Urinary bladder (tissue), 4 donors: ENCODE data around the gene SLC6A18. TPM values are rescaled to one million over a fixed set of nuclear protein-coding genes. Genes with fewer than 3 reads are reported as not detected.
"Not testable (repeated sequence)": the region's sequence is repeated elsewhere in the genome, so short reads cannot be mapped to it uniquely, and the experiment has no call there.

Source experiments
- DNase-seq: peaks from one replicate; pipeline ENCODE4 v3.0.0-alpha.2; 2015; ENCODE audit errors: extremely low spot score
- H3K27ac ChIP-seq: one replicate; pipeline ENCODE4 v1.5.1; 2013; ENCODE audit warnings: low read depth, mild to moderate bottlenecking, moderate library complexity
- H3K36me3 ChIP-seq: one replicate; pipeline ENCODE4 v1.6.1; 2013; ENCODE audit warnings: mild to moderate bottlenecking, moderate library complexity; ENCODE audit not compliant: insufficient read depth
- H3K4me1 ChIP-seq: one replicate; pipeline ENCODE4 v1.6.1; 2013; ENCODE audit warnings: mild to moderate bottlenecking, moderate library complexity; ENCODE audit not compliant: insufficient read depth
- H3K4me3 ChIP-seq: one replicate; pipeline ENCODE4 v1.5.1; 2013; ENCODE audit warnings: low read depth, low read length
- WGBS: extraction: QIAGEN DNeasy Blood & Tissue Kit; methylation state at CpG from one replicate; pipeline ENCODE4 v1.1.7; 2013; 5-methylcytosine and 5-hydroxymethylcytosine counted together
- polyA plus RNA-seq: library from polyadenylated mRNA; stranded (reverse); fragments of 200-250 nt; gene quantifications from one replicate; pipeline ENCODE4 v1.2.3, GENCODE V29; 2013
- total RNA-seq: library from RNA; depleted of rRNA; stranded (reverse); fragments of >200 nt; gene quantifications from one replicate; pipeline ENCODE4 v1.2.3, GENCODE V29; 2014
- donor health status: healthy with polysubstance abuse.
- donor health status: healthy.

SLC6A18 gene
- total and polyA plus RNA-seq, 2 donors = not detected

- Histone ChIP-seq H3K36me3 (no peaks in the 10 kb centered on the region), H3K4me1 (no peaks in the 10 kb centered on the region), H3K4me3 (no peak overlapping the region), H3K27ac (no peak overlapping the region)
- DNase-seq = no peak
- WGBS = 73% methylated on average over 37 of the region's 37 CpGs
These were observed 57.2 kb downstream of the SLC6A18 start for GRCh38 chr5:1282131-1282992.

GRCh38 chr5:1282993-1283728, 58.0 kb downstream of the SLC6A18 start:
- not testable (repeated sequence) for H3K4me1 ChIP-seq, H3K4me3 ChIP-seq, H3K36me3 ChIP-seq, DNase-seq, H3K27ac ChIP-seq
- 93% methylated on average over 40 of the region's 40 CpGs for WGBS

- H3K4me1 ChIP-seq, H3K27ac ChIP-seq, DNase-seq, H3K4me3 ChIP-seq, H3K36me3 ChIP-seq: not testable (repeated sequence)
- WGBS = 89% methylated on average over 16 of the region's 16 CpGs
These were observed 58.5 kb downstream of the SLC6A18 start for GRCh38 chr5:1283729-1284041.

- 85% methylated on average over 27 of the region's 27 CpGs for WGBS
- H3K4me1 ChIP-seq, H3K36me3 ChIP-seq, H3K4me3 ChIP-seq, H3K27ac ChIP-seq, DNase-seq: not testable (repeated sequence)
These were observed 59.3 kb downstream of the SLC6A18 start for GRCh38 chr5:1284336-1284970.

GRCh38 chr5:1285141-1285540, 60.0 kb downstream of the SLC6A18 start:
- no peak for DNase-seq
- 89% methylated on average over 12 of the region's 12 CpGs for WGBS
- Histone ChIP-seq H3K4me1 (no peaks in the 10 kb centered on the region), H3K36me3 (no peaks in the 10 kb centered on the region), H3K4me3 (no peak overlapping the region), H3K27ac (no peak overlapping the region)

- Histone ChIP-seq H3K36me3 (no peaks in the 10 kb centered on the region), H3K4me1 (no peaks in the 10 kb centered on the region), H3K27ac (no peak overlapping the region), H3K4me3 (no peak overlapping the region)
- DNase-seq = no peak
- WGBS = 90% methylated on average over 25 of the region's 25 CpGs
These were observed 60.7 kb downstream of the SLC6A18 start for GRCh38 chr5:1285883-1286291.

- WGBS = 93% methylated on average over 37 of the region's 37 CpGs
- no peak for DNase-seq
- Histone ChIP-seq H3K4me3 (no peak overlapping the region), H3K36me3 (no peaks in the 10 kb centered on the region), H3K4me1 (no peaks in the 10 kb centered on the region), H3K27ac (no peak overlapping the region)
These were observed 63.5 kb downstream of the SLC6A18 start for GRCh38 chr5:1288439-1289335.

- DNase-seq, H3K4me1 ChIP-seq, H3K4me3 ChIP-seq, H3K36me3 ChIP-seq, H3K27ac ChIP-seq: not testable (repeated sequence)
- WGBS = 91% methylated on average over 28 of the region's 32 CpGs
These were observed 64.4 kb downstream of the SLC6A18 start for GRCh38 chr5:1289559-1289958.

- DNase-seq, H3K4me3 ChIP-seq, H3K4me1 ChIP-seq, H3K36me3 ChIP-seq, H3K27ac ChIP-seq: not testable (repeated sequence)
- WGBS = 89% methylated on average over 24 of the region's 24 CpGs
These were observed 65.8 kb downstream of the SLC6A18 start for GRCh38 chr5:1290956-1291355.

GRCh38 chr5:1291611-1292080, 66.5 kb downstream of the SLC6A18 start:
- no peak overlapping the region for H3K27ac ChIP-seq
- no peaks in the 10 kb centered on the region for H3K36me3 ChIP-seq
- 83% methylated on average over 24 of the region's 24 CpGs for WGBS
- H3K4me1 ChIP-seq = no peaks in the 10 kb centered on the region
- DNase-seq = no peak
- no peak overlapping the region for H3K4me3 ChIP-seq

- no peaks in the 10 kb centered on the region for H3K4me1 ChIP-seq
- no peak for DNase-seq
- no peak overlapping the region for H3K4me3 ChIP-seq
- no peak overlapping the region for H3K27ac ChIP-seq
- 62% methylated on average over 6 of the region's 6 CpGs for WGBS
- no peaks in the 10 kb centered on the region for H3K36me3 ChIP-seq
These were observed 67.0 kb downstream of the SLC6A18 start for GRCh38 chr5:1292139-1292538.

- WGBS = 83% methylated on average over 30 of the region's 30 CpGs
- Histone ChIP-seq H3K27ac (no peak overlapping the region), H3K36me3 (no peaks in the 10 kb centered on the region), H3K4me3 (no peak overlapping the region), H3K4me1 (no peaks in the 10 kb centered on the region)
- no peak for DNase-seq
These were observed 67.8 kb downstream of the SLC6A18 start for GRCh38 chr5:1292846-1293415.
